ENCODE data around the gene CCT8. TPM values are rescaled to one million over a fixed set of nuclear protein-coding genes. Genes with fewer than 3 reads are reported as not detected.
A peak's percentile ranks its signal among the peaks of the same experiment; 100 is the strongest.

Gene CCT8
- total RNA-seq, 1 experiment from 2014 or later = 221 TPM

- Mint-ChIP-seq H3K27ac (ENCODE audit: low read depth, unreplicated experiment) (no peak overlapping the region), H3K9me3 (ENCODE audit: unreplicated experiment) (no peaks in the 10 kb centered on the region), H3K27me3 (ENCODE audit: insufficient read depth, unreplicated experiment) (no peaks in the 10 kb centered on the region), H3K4me1 (ENCODE audit: insufficient read depth, unreplicated experiment) (peaks cover 8% of the 10 kb centered on the region), H3K4me3 (ENCODE audit: unreplicated experiment) (no peak overlapping the region), H3K36me3 (ENCODE audit: insufficient read depth, unreplicated experiment) (peaks cover 64% of the 10 kb centered on the region)
- no peak for DNase-seq (ENCODE audit: unreplicated experiment)
- CTCF ChIA-PET = interaction anchor here (0.5 to 0.6 kb wide), 2 partner anchors 17 to 25 kb away, joined by 3 read pairs; no protein-coding TSS in a partner anchor
- intact Hi-C loops (cut with micrococcal nuclease) = no loop called here
- TF ChIP-seq CTCF (IDR thresholded peaks at IDR 0.05; ENCODE audit: unreplicated experiment) = no peak
- POLR2A ChIA-PET = no interaction called here
- BruUV-seq (replicated peaks) = no TSS peak
Measured at GRCh38 chr21:29030909-29031308, 42.5 kb downstream of the CCT8 start.

- no peak for DNase-seq (ENCODE audit: unreplicated experiment)
- no peak overlapping the region for H3K4me3 Mint-ChIP-seq (ENCODE audit: unreplicated experiment)
- CTCF ChIA-PET = no interaction called here
- no peaks in the 10 kb centered on the region for H3K27me3 Mint-ChIP-seq (ENCODE audit: insufficient read depth, unreplicated experiment)
- H3K36me3 Mint-ChIP-seq (ENCODE audit: insufficient read depth, unreplicated experiment) = peaks cover 51% of the 10 kb centered on the region
- BruUV-seq (replicated peaks) = no TSS peak
- POLR2A ChIA-PET = interaction anchor here (0.8 to 1.0 kb wide), 2 partner anchors 42 to 44 kb away, joined by 3 to 4 read pairs; partner anchors contain the start of gene CCT8
- intact Hi-C loops (cut with micrococcal nuclease) = no loop called here
- no peak for TF ChIP-seq CTCF (IDR thresholded peaks at IDR 0.05; ENCODE audit: unreplicated experiment)
- H3K9me3 Mint-ChIP-seq (ENCODE audit: unreplicated experiment) = no peaks in the 10 kb centered on the region
- H3K27ac Mint-ChIP-seq (ENCODE audit: low read depth, unreplicated experiment) = no peak overlapping the region
- H3K4me1 Mint-ChIP-seq (ENCODE audit: insufficient read depth, unreplicated experiment) = peaks cover 13% of the 10 kb centered on the region
Measured at GRCh38 chr21:29029524-29029923, 43.9 kb downstream of the CCT8 start.

- Mint-ChIP-seq H3K9me3 (ENCODE audit: unreplicated experiment) (no peaks in the 10 kb centered on the region), H3K4me1 (ENCODE audit: insufficient read depth, unreplicated experiment) (peaks cover 13% of the 10 kb centered on the region), H3K4me3 (ENCODE audit: unreplicated experiment) (peak overlapping the region; percentile 85), H3K27ac (ENCODE audit: low read depth, unreplicated experiment) (peak overlapping the region; percentile 98), H3K36me3 (ENCODE audit: insufficient read depth, unreplicated experiment) (peaks cover 23% of the 10 kb centered on the region), H3K27me3 (ENCODE audit: insufficient read depth, unreplicated experiment) (no peaks in the 10 kb centered on the region)
- peak; percentile 17 for DNase-seq (ENCODE audit: unreplicated experiment)
- POLR2A ChIA-PET = interaction anchor here (0.6 to 7.7 kb wide), 17 partner anchors 8 to 344 kb away, joined by 3 to 126 read pairs (median 5); partner anchors contain the start of genes CCT8 and LTN1
- TF ChIP-seq CTCF (IDR thresholded peaks at IDR 0.05; ENCODE audit: unreplicated experiment) = no peak
- no TSS peak for BruUV-seq (replicated peaks)
- CTCF ChIA-PET = interaction anchor here (0.8 to 1.2 kb wide), 2 partner anchors 14 to 17 kb away, joined by 3 to 4 read pairs; no protein-coding TSS in a partner anchor
- intact Hi-C loops (cut with micrococcal nuclease) = loop anchor here (2.0 kb wide), 1 partner anchor 33 kb away; the partner anchor contains the start of gene LTN1
Measured at GRCh38 chr21:29025328-29025713, 48.1 kb downstream of the CCT8 start.

- peak within 1 kb of the TSS; percentile 98 for H3K27ac Mint-ChIP-seq (ENCODE audit: low read depth, unreplicated experiment)
- ChIA-PET POLR2A (interaction anchor here (0.6 to 7.7 kb wide), 23 partner anchors 9 to 391 kb away, joined by 3 to 126 read pairs (median 4); partner anchors contain the start of genes CCT8 and LTN1), CTCF (interaction anchor here (0.7 to 1.2 kb wide), 3 partner anchors 15 to 16 kb away, joined by 3 to 6 read pairs (median 4); no protein-coding TSS in a partner anchor)
- H3K4me1 Mint-ChIP-seq (ENCODE audit: insufficient read depth, unreplicated experiment) = peaks cover 13% of the 10 kb centered on the region
- no peaks in the 10 kb centered on the region for H3K9me3 Mint-ChIP-seq (ENCODE audit: unreplicated experiment)
- H3K27me3 Mint-ChIP-seq (ENCODE audit: insufficient read depth, unreplicated experiment) = no peaks in the 10 kb centered on the region
- no peak for TF ChIP-seq CTCF (IDR thresholded peaks at IDR 0.05; ENCODE audit: unreplicated experiment)
- peak within 1 kb of the TSS; percentile 85 for H3K4me3 Mint-ChIP-seq (ENCODE audit: unreplicated experiment)
- BruUV-seq (replicated peaks) = TSS peak; percentile 40
- intact Hi-C loops (cut with micrococcal nuclease) = loop anchor here (2.0 kb wide), 1 partner anchor 32 kb away; the partner anchor contains the start of gene LTN1
- peak; percentile 97 for DNase-seq (ENCODE audit: unreplicated experiment)
- peaks cover 22% of the 10 kb centered on the region for H3K36me3 Mint-ChIP-seq (ENCODE audit: insufficient read depth, unreplicated experiment)
Measured at GRCh38 chr21:29024474-29025327, 48.7 kb downstream of the CCT8 start, which contains the start of gene USP16. Gene USP16, plus strand, starts transcription at chr21:29024668. Its CDS starts 3,246 bp downstream, at chr21:29027914.

Data from MCF 10A (cell line).